Hepatocyte (in vitro differentiated cells): ENCODE measurements around the gene COL28A1.

Experiments used
- CTCF ChIP-seq: fragments of 200-600 bp; sonication (generic); IDR thresholded peaks from 2 replicates; pipeline ENCODE4 v1.5.1; 2016; ENCODE audit warnings: antibody characterized with exemption, mild to moderate bottlenecking; ENCODE audit not compliant: poor library complexity
- EZH2 ChIP-seq: fragments of 200-600 bp; sonication (generic); IDR thresholded peaks from 2 replicates; pipeline ENCODE4 v1.6.1; 2016; ENCODE audit warnings: antibody characterized with exemption, mild to moderate bottlenecking, borderline replicate concordance
- EZH2phosphoT487 ChIP-seq: fragments of 200-600 bp; sonication (generic); IDR thresholded peaks from one replicate; pipeline ENCODE4 v1.6.1; 2018; ENCODE audit warnings: antibody characterized with exemption, mild to moderate bottlenecking, low read depth, moderate library complexity; ENCODE audit not compliant: unreplicated experiment, severe bottlenecking

- TF ChIP-seq CTCF (no peak), EZH2 (no peak), EZH2phosphoT487 (no peak)
Measured at GRCh38 chr7:7321681-7322080, 214.0 kb downstream of the COL28A1 start.
